HG03045 (cell line): Measurements from ENCODE around the gene TMEM248.
A peak's percentile ranks its signal among the peaks of the same experiment; 100 is the strongest.
"Not testable (repeated sequence)": the region's sequence is repeated elsewhere in the genome, so short reads cannot be mapped to it uniquely, and the experiment has no call there.

Experiments used
- ATAC-seq: cut with Tn5 transposase; IDR thresholded peaks from one replicate; pipeline ENCODE4 v1.9.1; 2021; ENCODE audit warnings: mild to moderate bottlenecking, moderate library complexity; ENCODE audit not compliant: unreplicated experiment

Gene TMEM248

GRCh38 chr7:66995050-66995776 lies 74.2 kb downstream of the TMEM248 start, which contains the start of gene SBDS:
SBDS (minus strand) TSS chr7:66995586; CDS start chr7:66995417, 169 bp downstream.
- peak; percentile 64 for ATAC-seq

- peak; percentile 93 for ATAC-seq
These were observed 75.6 kb downstream of the TMEM248 start, which contains the start of gene TYW1 for GRCh38 chr7:66996444-66997191. TYW1 (plus strand) TSS chr7:66996833; CDS start chr7:66996979, 146 bp downstream.

- not testable (repeated sequence) for ATAC-seq
These were observed 79.7 kb downstream of the TMEM248 start for GRCh38 chr7:67000601-67001258.

DNA sequence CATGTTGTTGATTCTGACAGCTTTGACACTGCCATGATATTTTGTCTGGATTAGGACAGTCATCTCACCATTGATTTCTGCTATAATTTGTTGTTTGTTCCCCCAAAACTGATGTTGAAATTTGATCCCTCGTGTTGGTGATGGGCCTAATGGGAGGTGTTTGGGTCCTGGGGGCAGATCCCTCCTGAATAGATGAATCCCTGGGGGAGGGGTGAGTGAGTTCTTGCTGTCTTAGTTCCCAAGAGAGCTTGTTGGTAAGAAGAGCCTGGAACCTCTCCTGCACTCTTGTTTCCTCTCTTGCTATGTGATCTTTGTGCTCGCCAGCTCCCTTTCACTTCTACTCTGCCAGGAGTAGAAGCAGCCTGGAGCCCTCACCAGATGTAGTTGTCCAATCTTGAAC lies 83.1 kb downstream of the TMEM248 start:
- ATAC-seq, result not testable (repeated sequence)

GRCh38 chr7:67006965-67007364 lies 85.9 kb downstream of the TMEM248 start:
- ATAC-seq, result no peak
